NCI-H1048 (cell line): Measurements from ENCODE around the gene ACTN1.
"Not testable (repeated sequence)": the region's sequence is repeated elsewhere in the genome, so short reads cannot be mapped to it uniquely, and the experiment has no call there.

Experiments used
- DNase-seq: peaks from one replicate; lab custom pipeline; 2025; lab: John Stamatoyannopoulos, UW

Gene ACTN1

GRCh38 chr14:68979021-68979721, at the start of gene ACTN1:
TSS of gene ACTN1 (minus strand) at chr14:68979302. CDS start at chr14:68979056, 246 bp downstream.
- peak; percentile 82 for DNase-seq

DNA sequence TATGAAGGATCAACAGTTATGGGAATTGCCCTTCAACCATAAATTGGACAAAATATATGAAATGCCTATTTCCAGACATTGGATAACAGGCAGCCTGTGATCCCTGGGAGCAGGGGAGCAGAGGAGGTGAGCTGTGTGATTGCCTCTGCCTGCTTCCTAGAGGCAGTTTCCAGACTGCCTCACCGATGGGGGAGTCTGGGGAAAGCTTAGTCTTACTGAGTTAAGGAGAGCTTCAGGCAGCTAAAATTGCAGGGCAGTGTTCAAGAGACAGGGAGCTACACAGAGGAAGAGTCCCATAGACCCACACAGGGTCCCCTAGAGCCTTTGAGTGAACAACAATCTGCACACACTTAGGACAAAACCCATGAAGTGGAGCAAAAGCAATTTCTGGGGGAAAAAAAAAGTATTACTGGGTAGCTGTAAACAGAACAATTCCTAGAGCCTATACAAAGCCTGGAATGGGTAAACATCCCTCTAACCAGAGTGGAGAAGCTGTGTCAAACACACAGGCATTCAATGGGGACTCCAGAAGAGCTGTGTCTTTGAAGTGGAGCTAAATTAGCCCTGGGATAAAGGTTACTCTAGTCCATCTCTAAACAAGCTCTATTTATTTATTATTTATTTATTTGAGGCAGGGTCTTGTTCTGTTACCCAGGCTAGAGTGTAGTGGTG, 48.3 kb upstream of the ACTN1 start:
- DNase-seq: no peak

GRCh38 chr14:69023035-69023434, 43.9 kb upstream of the ACTN1 start:
- DNase-seq: no peak

- DNase-seq: not testable (repeated sequence)
Observed at GRCh38 chr14:69022093-69022492, 43.0 kb upstream of the ACTN1 start.

- DNase-seq: no peak
Observed at GRCh38 chr14:69017706-69018105, 38.6 kb upstream of the ACTN1 start.

DNA sequence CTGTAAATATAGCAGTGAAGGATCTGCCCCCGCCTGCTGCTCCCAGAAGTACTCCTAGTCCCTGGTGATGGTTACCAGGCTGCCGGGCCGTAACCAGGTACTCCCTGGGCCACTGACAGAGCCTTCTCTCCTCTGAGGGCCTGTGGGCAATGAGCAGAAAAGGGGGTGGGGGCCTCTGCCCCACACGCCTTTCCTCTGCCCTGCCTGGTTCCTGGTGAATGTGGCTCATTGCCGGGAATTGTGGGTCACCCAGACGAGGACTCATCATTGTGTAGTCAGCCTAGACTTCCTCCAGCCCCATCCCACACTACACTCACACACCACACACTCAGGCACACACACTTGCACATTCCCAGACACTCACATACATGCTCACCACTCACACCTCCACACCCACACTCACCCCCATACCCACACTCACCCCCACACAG, 35.7 kb upstream of the ACTN1 start:
- no peak for DNase-seq

GRCh38 chr14:69013943-69014782, 35.1 kb upstream of the ACTN1 start:
- DNase-seq: no peak

- no peak for DNase-seq
Observed at GRCh38 chr14:69012256-69012953, 33.3 kb upstream of the ACTN1 start.

DNA sequence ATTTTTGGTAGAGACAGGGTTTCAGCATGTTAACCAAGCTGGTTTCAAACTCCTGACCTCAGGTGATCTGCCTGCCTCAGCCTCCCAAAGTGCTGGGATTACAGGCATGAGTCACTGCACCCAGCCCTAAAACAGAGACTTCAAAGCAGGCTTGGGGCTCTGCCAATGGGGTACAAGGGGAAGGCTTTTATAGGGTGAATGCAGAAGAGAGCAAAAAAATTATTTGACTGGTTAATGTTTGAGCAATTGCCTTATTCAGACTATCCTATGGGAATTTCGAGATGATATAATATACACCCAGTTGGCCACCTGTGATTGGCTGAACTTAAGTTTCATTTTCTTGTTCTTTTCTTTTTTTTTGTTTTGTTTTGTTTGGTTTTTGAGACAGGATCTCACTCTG, 31.5 kb upstream of the ACTN1 start:
- no peak for DNase-seq

- DNase-seq: no peak
Observed at GRCh38 chr14:69008421-69008884, 29.4 kb upstream of the ACTN1 start.

- DNase-seq: no peak
Observed at GRCh38 chr14:69006346-69006745, 27.2 kb upstream of the ACTN1 start.

GRCh38 chr14:69005432-69006148, 26.5 kb upstream of the ACTN1 start:
- DNase-seq: no peak

DNA sequence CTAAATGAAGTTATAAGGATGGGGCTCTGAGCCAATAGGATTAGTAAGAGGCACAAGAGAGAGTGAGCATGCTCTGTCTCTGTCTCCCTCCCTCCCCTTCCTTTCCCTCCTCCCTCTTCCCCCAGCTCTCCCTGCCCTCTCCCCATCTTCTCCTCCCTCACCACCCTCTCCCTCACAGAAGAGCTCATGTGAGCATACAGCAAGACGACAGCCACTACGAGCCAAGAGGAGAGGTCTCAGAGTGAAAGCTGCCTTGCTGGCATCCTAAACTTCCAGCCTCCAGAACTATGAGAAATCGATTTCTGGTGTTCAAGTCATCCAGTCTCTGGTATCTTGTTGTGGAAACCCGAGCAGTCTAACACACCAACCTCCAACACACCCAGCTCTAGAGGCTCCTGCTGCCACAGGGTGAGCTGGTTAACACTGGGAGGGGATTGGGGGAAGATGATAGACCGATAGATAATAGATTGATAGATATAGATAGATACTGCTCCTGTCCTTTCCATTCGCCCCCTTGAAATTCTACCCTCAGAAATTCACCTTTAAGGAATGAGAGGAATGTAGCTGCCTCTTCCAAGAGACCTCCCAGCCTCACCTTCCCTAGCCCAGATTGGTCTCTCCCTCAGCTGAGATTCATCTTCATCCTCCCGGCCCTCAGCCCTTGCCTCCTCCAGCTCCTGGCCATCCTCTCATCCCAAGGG, 25.8 kb upstream of the ACTN1 start:
- DNase-seq: no peak

- DNase-seq: no peak
Observed at GRCh38 chr14:69003626-69004025, 24.5 kb upstream of the ACTN1 start.

DNA sequence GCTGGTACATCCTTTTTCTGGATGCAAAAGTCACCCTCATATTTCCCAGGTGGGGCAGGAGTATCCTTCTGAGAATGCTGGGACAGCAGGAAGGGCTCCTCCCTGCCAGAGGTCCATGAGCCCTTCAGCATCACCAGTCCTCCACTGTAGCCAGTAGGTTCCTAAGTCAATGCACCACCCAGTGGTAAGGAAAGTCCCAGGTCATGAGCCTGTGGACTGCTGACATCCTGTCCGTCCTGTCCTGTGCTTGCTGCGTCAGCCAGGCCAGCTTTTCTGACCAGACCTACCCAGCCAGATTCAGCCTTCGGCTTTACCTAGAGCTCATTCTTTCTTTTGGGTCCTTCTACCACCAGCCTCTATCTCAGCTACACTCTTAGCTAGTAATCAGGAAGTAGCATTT, 23.0 kb upstream of the ACTN1 start:
- no peak for DNase-seq

DNA sequence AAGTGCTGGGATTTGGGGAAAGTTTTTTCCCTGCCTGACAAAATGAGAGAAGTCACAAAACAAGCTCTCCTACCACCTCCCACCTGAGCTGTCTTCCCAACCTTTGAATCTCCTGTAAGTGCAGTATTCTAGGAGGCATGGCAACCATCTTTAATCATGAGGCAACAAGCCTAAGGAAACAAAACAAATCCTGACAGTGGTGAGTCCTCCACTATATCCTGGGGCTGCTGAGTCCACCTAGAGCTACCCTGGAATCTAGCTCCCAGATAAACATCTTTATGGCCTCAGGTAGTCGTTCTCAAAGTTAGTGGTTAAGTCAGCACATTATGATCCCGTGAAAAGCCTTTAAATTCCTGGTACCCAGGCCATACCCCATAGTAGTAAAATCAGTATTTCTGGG, 22.3 kb upstream of the ACTN1 start:
- DNase-seq: no peak

DNA sequence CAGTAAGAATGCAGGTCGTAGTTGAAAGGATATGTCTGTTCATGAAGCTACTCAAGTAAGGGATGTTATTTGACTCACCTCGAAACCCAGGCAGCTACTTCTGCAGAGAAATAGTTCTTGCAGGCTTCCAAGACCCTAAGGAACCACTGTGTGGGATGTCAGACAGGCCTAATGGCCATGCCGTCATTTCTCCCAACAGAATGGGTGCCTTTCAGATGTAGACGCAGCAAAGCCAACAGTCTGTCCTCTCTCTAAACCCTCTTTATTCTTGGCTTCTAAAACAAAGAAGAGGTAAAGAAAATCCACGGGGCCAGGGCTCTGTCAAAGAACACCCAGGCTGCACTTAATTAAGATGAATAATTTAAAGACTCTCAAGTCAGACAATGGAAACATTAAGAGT, 19.0 kb upstream of the ACTN1 start:
- no peak for DNase-seq

DNA sequence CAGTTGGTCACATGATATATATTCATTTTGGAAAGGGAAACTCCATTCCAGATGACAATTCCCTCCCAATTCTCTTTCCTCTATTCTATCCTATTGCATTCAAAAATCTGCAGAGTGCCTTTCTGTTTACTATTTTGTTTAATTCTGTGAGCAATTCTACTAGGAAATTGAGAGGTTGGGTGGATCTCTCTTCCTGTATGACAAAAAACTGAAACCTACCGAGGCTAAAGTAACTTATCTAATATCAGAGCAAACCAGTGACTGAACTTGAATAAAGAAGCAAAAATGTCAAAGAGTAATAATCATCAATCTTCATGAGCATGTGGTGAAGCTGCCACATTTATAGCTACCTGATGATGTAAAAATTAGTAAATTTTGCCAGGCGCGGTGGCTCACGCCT, 16.6 kb upstream of the ACTN1 start:
- no peak for DNase-seq

DNA sequence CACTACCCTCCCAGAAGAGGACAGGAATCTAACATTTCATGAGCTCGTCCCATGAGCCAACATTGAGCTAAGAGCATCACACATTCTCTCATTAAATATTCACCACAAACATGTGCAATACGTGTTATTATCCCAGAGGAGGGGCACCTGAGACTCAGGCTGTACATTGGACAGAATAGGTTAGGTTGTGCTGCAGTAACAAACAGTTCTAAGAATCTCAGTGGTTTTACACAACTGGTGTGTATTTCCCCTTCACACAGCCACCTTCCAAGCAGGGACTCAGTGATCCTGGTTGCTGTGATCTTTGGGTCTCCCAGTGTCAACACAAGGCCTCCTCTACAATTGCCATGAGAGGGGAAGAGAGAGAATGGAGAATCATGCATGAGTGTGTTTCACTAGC, 15.0 kb upstream of the ACTN1 start:
- no peak for DNase-seq

DNA sequence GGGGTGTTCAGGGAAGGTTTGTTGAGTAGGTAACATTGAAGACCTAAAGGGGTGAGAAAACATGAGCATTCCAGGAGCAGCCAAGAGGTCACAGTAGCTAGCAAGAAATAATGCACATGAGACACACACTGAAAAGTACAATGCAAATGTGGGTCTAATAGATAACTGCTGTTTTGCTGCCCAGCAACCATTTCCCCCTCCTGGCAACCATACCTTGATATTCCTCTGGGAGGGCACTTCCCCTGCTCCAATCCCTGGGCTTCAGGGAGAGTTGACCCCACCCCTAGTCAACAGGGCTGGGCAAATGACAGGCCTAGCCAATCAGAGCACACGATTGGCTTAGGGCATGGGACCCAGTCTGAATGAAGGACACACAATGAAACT, 8.5 kb upstream of the ACTN1 start:
- peak; percentile 50 for DNase-seq
